ENCODE data around the gene SIAH3. TPM values are rescaled to one million over a fixed set of nuclear protein-coding genes. Genes with fewer than 3 reads are reported as not detected.

Gene SIAH3
- total RNA-seq, 1 experiment from 2014 or later, result not detected

GRCh38 chr13:45828256-45828968 is 23.1 kb downstream of the SIAH3 start:
- no peak for DNase-seq
- H3K27me3 ChIP-seq (ENCODE audit: insufficient read depth, low read length), result no peaks in the 10 kb centered on the region
- peaks cover 6% of the 10 kb centered on the region; the same call in 1 of the 2 replicates for H3K4me1 ChIP-seq (ENCODE audit: insufficient read depth, low read length)
- H3K27ac ChIP-seq (ENCODE audit: insufficient read length, low read depth, low read length), result no peak overlapping the region
- no peak overlapping the region for H2BK5ac ChIP-seq (ENCODE audit: insufficient read length, low read length)
- H2BK120ac ChIP-seq (ENCODE audit: low read depth, low read length, poor library complexity, severe bottlenecking), result no peak overlapping the region
- H4K5ac ChIP-seq (ENCODE audit: insufficient read length, low read depth, low read length), result no peak overlapping the region
- H3K18ac ChIP-seq (ENCODE audit: insufficient read length, low read depth, low read length), result no peak overlapping the region
- H3K4me3 Mint-ChIP-seq, result no peak overlapping the region; a peak in 1 of 5 replicates
- H4K91ac ChIP-seq (ENCODE audit: insufficient read length, low read depth, low read length), result no peak overlapping the region
- H3K14ac ChIP-seq (ENCODE audit: insufficient read depth, low read length), result no peak overlapping the region
- no peaks in the 10 kb centered on the region for H3K36me3 Mint-ChIP-seq (ENCODE audit: insufficient read depth in 1 of 3, low read depth in 3 of 3)
- no peak overlapping the region for H3T11ph ChIP-seq (ENCODE audit: low read length)
- H3K56ac ChIP-seq (ENCODE audit: insufficient read length, low read depth, low read length), result no peak overlapping the region
- no peak overlapping the region for H3K23ac ChIP-seq (ENCODE audit: insufficient read length, low read depth, low read length)
- no peaks in the 10 kb centered on the region for H4K20me1 ChIP-seq (ENCODE audit: control insufficient read depth, insufficient read depth, insufficient read length)
- H3K79me2 ChIP-seq (ENCODE audit: insufficient read depth, low read length), result no peaks in the 10 kb centered on the region; the same call in 1 of the 2 replicates
- no peak overlapping the region for H3K4me2 ChIP-seq (ENCODE audit: insufficient read depth, insufficient read length, low read length)
- H2AFZ ChIP-seq (ENCODE audit: low read length), result no peak overlapping the region
- H2BK20ac ChIP-seq (ENCODE audit: low read depth, low read length, poor library complexity, severe bottlenecking), result no peak overlapping the region
- H2BK12ac ChIP-seq (ENCODE audit: insufficient read length, low read depth, low read length), result no peak overlapping the region
- TF ChIP-seq CTCF (conservative IDR thresholded peaks at IDR 0.05), result no peak
- peaks cover 28 to 29% of the 10 kb centered on the region in 2 experiments for H3K4me1 Mint-ChIP-seq
- H3K79me1 ChIP-seq (ENCODE audit: insufficient read depth, low read depth, low read length, poor library complexity, severe bottlenecking), result no peaks in the 10 kb centered on the region
- H3K9me3 ChIP-seq (ENCODE audit: control insufficient read depth, low read depth, low read length), result no peaks in the 10 kb centered on the region
- H3K23me2 ChIP-seq (ENCODE audit: insufficient read length, low read depth, low read length, poor library complexity, severe bottlenecking), result no peaks in the 10 kb centered on the region
- no peak overlapping the region for H3K4ac ChIP-seq (ENCODE audit: low read depth, low read length)
- H2BK15ac ChIP-seq (ENCODE audit: low read depth, low read length), result no peak overlapping the region
- no peaks in the 10 kb centered on the region for H3K9me3 Mint-ChIP-seq
- H3K9ac ChIP-seq (ENCODE audit: extremely low read depth, insufficient read length, low read length), result no peak overlapping the region
- peak overlapping the region in 2 of 3 experiments; percentile 29 to 40; a peak in 3 of 7 replicates for H3K27ac Mint-ChIP-seq
- WGBS (ENCODE audit: extremely low coverage, insufficient read length, low lambda C conversion rate), result no CpG with 5 or more reads among the region's 6 CpGs
- H2AK5ac ChIP-seq (ENCODE audit: insufficient read length, low read length), result no peak overlapping the region
- peaks cover 4% of the 10 kb centered on the region for H3K27me3 Mint-ChIP-seq (ENCODE audit: low read depth)
- H4K8ac ChIP-seq (replicated peaks; ENCODE audit: insufficient read length, low read depth, low read length), result no peak overlapping the region
